ENCODE measurements around the gene DQX1.

DNA sequence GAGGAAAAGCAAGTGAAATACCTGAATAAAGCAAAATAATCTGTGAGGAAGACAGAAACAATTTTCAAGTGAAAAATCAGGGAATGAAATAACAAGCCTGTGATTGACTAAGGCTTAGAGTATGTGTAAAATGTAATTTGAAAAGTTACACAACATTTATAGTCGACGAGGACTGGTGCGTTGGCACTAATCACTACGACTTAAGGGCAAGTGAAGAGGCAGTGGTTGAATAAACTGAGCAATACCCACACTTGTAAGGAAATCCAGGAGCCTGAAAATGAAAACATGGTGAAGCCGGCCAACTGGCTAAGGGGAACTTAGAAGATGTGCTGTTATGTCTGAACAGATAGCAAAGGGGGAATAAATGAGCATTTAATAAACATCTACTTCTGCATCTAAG, 41.9 kb upstream of the DQX1 start:
- TF ChIP-seq OSR1 (CRISPR knock-in tag; IDR thresholded peaks at IDR 0.05) (no peak), ZFP3 (CRISPR knock-in tag; IDR thresholded peaks at IDR 0.05) (no peak), RARB (CRISPR knock-in tag; IDR thresholded peaks at IDR 0.05) (no peak)
- TF ChIP-seq, protein P1, sequence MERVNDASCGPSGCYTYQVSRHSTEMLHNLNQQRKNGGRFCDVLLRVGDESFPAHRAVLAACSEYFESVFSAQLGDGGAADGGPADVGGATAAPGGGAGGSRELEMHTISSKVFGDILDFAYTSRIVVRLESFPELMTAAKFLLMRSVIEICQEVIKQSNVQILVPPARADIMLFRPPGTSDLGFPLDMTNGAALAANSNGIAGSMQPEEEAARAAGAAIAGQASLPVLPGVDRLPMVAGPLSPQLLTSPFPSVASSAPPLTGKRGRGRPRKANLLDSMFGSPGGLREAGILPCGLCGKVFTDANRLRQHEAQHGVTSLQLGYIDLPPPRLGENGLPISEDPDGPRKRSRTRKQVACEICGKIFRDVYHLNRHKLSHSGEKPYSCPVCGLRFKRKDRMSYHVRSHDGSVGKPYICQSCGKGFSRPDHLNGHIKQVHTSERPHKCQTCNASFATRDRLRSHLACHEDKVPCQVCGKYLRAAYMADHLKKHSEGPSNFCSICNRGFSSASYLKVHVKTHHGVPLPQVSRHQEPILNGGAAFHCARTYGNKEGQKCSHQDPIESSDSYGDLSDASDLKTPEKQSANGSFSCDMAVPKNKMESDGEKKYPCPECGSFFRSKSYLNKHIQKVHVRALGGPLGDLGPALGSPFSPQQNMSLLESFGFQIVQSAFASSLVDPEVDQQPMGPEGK (CRISPR knock-in tag; IDR thresholded peaks at IDR 0.05; ENCODE audit: borderline replicate concordance): no peak
- TF ChIP-seq, protein P2, sequence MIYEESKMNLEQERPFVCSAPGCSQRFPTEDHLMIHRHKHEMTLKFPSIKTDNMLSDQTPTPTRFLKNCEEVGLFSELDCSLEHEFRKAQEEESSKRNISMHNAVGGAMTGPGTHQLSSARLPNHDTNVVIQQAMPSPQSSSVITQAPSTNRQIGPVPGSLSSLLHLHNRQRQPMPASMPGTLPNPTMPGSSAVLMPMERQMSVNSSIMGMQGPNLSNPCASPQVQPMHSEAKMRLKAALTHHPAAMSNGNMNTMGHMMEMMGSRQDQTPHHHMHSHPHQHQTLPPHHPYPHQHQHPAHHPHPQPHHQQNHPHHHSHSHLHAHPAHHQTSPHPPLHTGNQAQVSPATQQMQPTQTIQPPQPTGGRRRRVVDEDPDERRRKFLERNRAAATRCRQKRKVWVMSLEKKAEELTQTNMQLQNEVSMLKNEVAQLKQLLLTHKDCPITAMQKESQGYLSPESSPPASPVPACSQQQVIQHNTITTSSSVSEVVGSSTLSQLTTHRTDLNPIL (CRISPR knock-in tag; IDR thresholded peaks at IDR 0.05; ENCODE audit: low read depth): no peak

Data from SK-N-SH treated with all-trans-retinoic acid at 6 μM for 48 hours (cell line).